Heart left ventricle (tissue), 16 donors: ENCODE data around the gene GPC6. TPM values are rescaled to one million over a fixed set of nuclear protein-coding genes. Genes with fewer than 3 reads are reported as not detected.

Source experiments
- ATAC-seq, 4 donors: fragments of 200-7000 bp; cut with Tn5 transposase; one replicate each; pipeline ENCODE4 v1.9.1; 2020 to 2022; ENCODE audit warnings: moderate library complexity in 4 of 4, mild to moderate bottlenecking in 3 of 4, moderate number of reproducible peaks in 1 of 4
- DNase-seq, 5 donors: peaks; one replicate each; pipeline ENCODE4 v3.0.0-alpha.2; 2020
- H3K27ac ChIP-seq, 12 donors: fragments of 200-600 bp; sonication (generic) in 4 of 12; one replicate each; pipeline versions ENCODE4 v1.5.0 to v1.8.0; 2016 to 2022; ENCODE audit warnings: mild to moderate bottlenecking in 2 of 12
- H3K27me3 ChIP-seq, 9 donors: fragments of 200-600 bp; sonication (generic) in 2 of 9; one replicate each; pipeline versions ENCODE4 v1.5.1 to v1.8.0; 2016 to 2022; ENCODE audit warnings: mild to moderate bottlenecking in 3 of 9
- H3K36me3 ChIP-seq, 9 donors: fragments of 200-600 bp; sonication (generic) in 2 of 9; one replicate each; pipeline versions ENCODE4 v1.5.0 to v1.8.0; 2018 to 2022; ENCODE audit warnings: mild to moderate bottlenecking in 2 of 9
- H3K4me1 ChIP-seq, 12 donors: fragments of 200-600 bp; sonication (generic) in 4 of 12; one replicate each; pipeline versions ENCODE4 v1.5.0 to v1.8.0; 2016 to 2022; ENCODE audit warnings: mild to moderate bottlenecking in 3 of 12
- H3K4me3 ChIP-seq, 12 donors: fragments of 200-600 bp; sonication (generic) in 4 of 12; one replicate each; pipeline versions ENCODE4 v1.5.0 to v1.8.0; 2017 to 2022; ENCODE audit warnings: mild to moderate bottlenecking in 9 of 12, moderate library complexity in 4 of 12
- H3K9me3 ChIP-seq, 12 donors: fragments of 200-600 bp; sonication (generic) in 4 of 12; one replicate each; pipeline versions ENCODE4 v1.5.0 to v1.8.0; 2016 to 2022; ENCODE audit warnings: mild to moderate bottlenecking in 1 of 12
- CTCF ChIP-seq, 12 donors: fragments of 200-600 bp; sonication (generic) in 4 of 12; IDR thresholded peaks; one replicate each; pipeline versions ENCODE4 v1.5.0 to v1.8.0; 2018 to 2022; ENCODE audit warnings: antibody characterized with exemption in 12 of 12, mild to moderate bottlenecking in 5 of 12
- POLR2A ChIP-seq, 2 donors: fragments of 450-650 bp; IDR thresholded peaks; one replicate each; pipeline ENCODE4 v1.6.1; 2017; ENCODE audit warnings: antibody characterized with exemption in 2 of 2, mild to moderate bottlenecking in 2 of 2, moderate library complexity in 2 of 2
- WGBS, 4 donors: extraction: QIAGEN DNeasy Blood & Tissue Kit in 2 of 4; methylation state at CpG; one replicate each; pipeline versions ENCODE4 v1.1.5 to v1.1.7; 2013 to 2018; 5-methylcytosine and 5-hydroxymethylcytosine counted together
- intact Hi-C, 10 donors: fragments of 100-400 bp; cut with DNase I; formaldehyde crosslinking; loops; one replicate each; pipeline versions ENCODE4 v1.11.1 to v1.14.2; 2022
- polyA plus RNA-seq, 2 donors: library from polyadenylated mRNA; stranded (reverse); fragments of 200-250 nt; gene quantifications; one replicate each; pipeline ENCODE4 v1.2.3, GENCODE V29; 2013
- total RNA-seq, 9 donors: library from RNA; depleted of rRNA in 2 of 9; stranded (reverse); fragments of >200 nt in 2 of 9; fragmentation: NEBNext Ultra II Directional in 3 of 9; extraction: Animal tissue kit (Norgen Biotek cat#: 25700) in 3 of 9; gene quantifications; one replicate each; pipeline versions ENCODE4 v1.1.0 to v1.2.4, GENCODE V29; 2016 to 2023
- donor health status: ischemic (EF 13 %, LVEDD 7.1; RV severe dilation, severe dysfunction).
- donor health status: healthy with polysubstance abuse.
- donor health status: DM: no; HTN: yes; CAD: no.
- donor health status: DM: no; HTN: no; CAD: no.
- donor health status: ischemic (EF 25% LVEDD 6.9; RV normal size, moderate dysfunction).
- donor health status: ischemic (EF 25% LVEDD 5.7; RV mildly dilated, moderate dysfunction).
- donor health status: healthy.
- donor health status: DM: yes; HTN: yes; CAD: no.
- donor health status: ischemic (EF 35%, LVEDD 5.7; RV mildly dilated, moderate dysfunction).
- donor health status: nonischemic (EF 11% LVEDD 7.7; RV severe dilation, severe dysfunction).
- donor health status: DM: yes; HTN: yes; CAD: no.
- donor health status: PGD.
- donor health status: ischemic (EF 29% LVEDD 5.4; RV normal size, mild dysfunction).
- donor health status: nonischemic (EF 23%, LVEDD 6.1; RV moderate dilation, normal function).

Gene GPC6
- total and polyA plus RNA-seq, 11 donors = 0.08 to 6.2 (median 2.0) TPM

- Histone ChIP-seq H3K4me1 (peaks cover 0 to 14% (median 0%) of the 10 kb centered on the region in 12 donors), H3K4me3 (no peak overlapping the region), H3K36me3 (no peaks in the 10 kb centered on the region), H3K27ac (peak overlapping the region in 2 of 12 donors; percentile 9 to 54), H3K27me3 (no peaks in the 10 kb centered on the region), H3K9me3 (no peaks in the 10 kb centered on the region)
- intact Hi-C loops = no loop called here
- ATAC-seq (peak in 1 of 4 donors; percentile 57), DNase-seq (peak in 1 of 5 donors; percentile 18)
- no peak for TF ChIP-seq CTCF (IDR thresholded peaks at IDR 0.05)
- TF ChIP-seq POLR2A (IDR thresholded peaks at IDR 0.05) = no peak
- 71 to 81% (median 76%) methylated on average over 9 of the region's 9 CpGs for WGBS, 4 donors
These were observed 942.3 kb downstream of the GPC6 start for GRCh38 chr13:94168783-94169453.

GRCh38 chr13:94169454-94170144 is 943.0 kb downstream of the GPC6 start:
- WGBS, 4 donors = 58 to 71% (median 58%) methylated on average over 5 of the region's 5 CpGs
- Histone ChIP-seq H3K36me3 (no peaks in the 10 kb centered on the region), H3K27ac (peak overlapping the region in 3 of 12 donors; percentile 8 to 54 (median 9)), H3K27me3 (no peaks in the 10 kb centered on the region), H3K4me1 (peaks cover 0 to 14% (median 0%) of the 10 kb centered on the region in 12 donors), H3K4me3 (no peak overlapping the region), H3K9me3 (no peaks in the 10 kb centered on the region)
- intact Hi-C loops = no loop called here
- DNase-seq (no peak), ATAC-seq (no peak)
- TF ChIP-seq CTCF (IDR thresholded peaks at IDR 0.05) = no peak
- TF ChIP-seq POLR2A (IDR thresholded peaks at IDR 0.05) = no peak

GRCh38 chr13:94170145-94170571 is 943.6 kb downstream of the GPC6 start:
- H3K27me3 ChIP-seq = no peaks in the 10 kb centered on the region
- peak in 2 of 4 donors; percentile 61 to 74 for ATAC-seq
- 58 to 77% (median 65%) methylated on average over 4 of the region's 4 CpGs for WGBS, 4 donors
- H3K9me3 ChIP-seq = no peaks in the 10 kb centered on the region
- DNase-seq = peak in 2 of 5 donors; percentile 30 to 39
- TF ChIP-seq POLR2A (IDR thresholded peaks at IDR 0.05) = no peak
- no peak for TF ChIP-seq CTCF (IDR thresholded peaks at IDR 0.05)
- H3K4me1 ChIP-seq = peaks cover 0 to 14% (median 0%) of the 10 kb centered on the region in 12 donors
- intact Hi-C loops = no loop called here
- peak overlapping the region in 2 of 12 donors; percentile 8 to 54 for H3K27ac ChIP-seq
- H3K4me3 ChIP-seq = no peak overlapping the region
- no peaks in the 10 kb centered on the region for H3K36me3 ChIP-seq

GRCh38 chr13:94172416-94172815 is 945.8 kb downstream of the GPC6 start:
- H3K27me3 ChIP-seq = no peaks in the 10 kb centered on the region
- no peak for DNase-seq
- ATAC-seq = no peak

More at GRCh38 chr13:94172416-94172815, 945.8 kb downstream of the GPC6 start:
- intact Hi-C loops = no loop called here
- 89 to 98% (median 92%) methylated on average over 2 of the region's 2 CpGs for WGBS, 4 donors
- TF ChIP-seq POLR2A (IDR thresholded peaks at IDR 0.05) (no peak), CTCF (IDR thresholded peaks at IDR 0.05) (no peak)
- peaks cover 0 to 14% (median 0%) of the 10 kb centered on the region in 12 donors for H3K4me1 ChIP-seq
- H3K9me3 ChIP-seq = no peaks in the 10 kb centered on the region
- H3K4me3 ChIP-seq = no peak overlapping the region
- H3K27ac ChIP-seq = no peak overlapping the region
- H3K36me3 ChIP-seq = no peaks in the 10 kb centered on the region
